ENCODE data around the gene AXIN2.

DNA sequence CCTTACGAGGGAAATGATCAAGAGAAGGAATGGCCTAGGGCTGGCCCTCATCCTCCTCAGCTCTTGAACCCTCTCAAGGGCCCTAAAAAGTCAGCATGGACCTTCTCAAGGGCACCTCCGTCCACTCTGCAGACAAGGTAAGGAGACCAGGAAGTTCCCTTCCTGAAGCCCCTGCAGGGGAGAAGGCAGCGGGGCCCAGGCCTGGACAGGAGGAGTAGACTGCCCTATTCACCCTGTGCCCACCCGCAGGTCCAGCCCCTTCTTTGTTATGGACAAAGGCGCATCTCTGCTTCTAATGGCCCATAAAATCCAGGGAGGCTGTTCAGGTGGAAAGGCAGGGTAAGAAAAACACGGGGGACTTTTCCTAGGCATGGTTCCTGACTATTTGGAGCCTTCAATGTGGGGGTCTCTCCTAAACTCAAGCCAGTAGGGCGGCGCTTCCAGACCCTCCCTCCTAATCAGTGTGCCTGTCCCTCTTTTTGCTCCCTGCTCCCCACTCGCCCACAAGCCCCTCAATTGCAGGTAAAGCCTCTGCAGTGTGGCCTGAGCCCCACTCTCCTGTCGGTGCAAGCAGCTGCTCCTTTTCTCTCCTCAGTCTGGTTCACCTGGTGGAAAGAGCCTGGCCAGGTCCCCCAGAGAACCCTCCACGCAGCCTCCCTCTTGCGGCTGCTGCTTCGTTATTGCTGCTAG is 28.2 kb downstream of the AXIN2 start:
- TF ChIP-seq, protein P1, sequence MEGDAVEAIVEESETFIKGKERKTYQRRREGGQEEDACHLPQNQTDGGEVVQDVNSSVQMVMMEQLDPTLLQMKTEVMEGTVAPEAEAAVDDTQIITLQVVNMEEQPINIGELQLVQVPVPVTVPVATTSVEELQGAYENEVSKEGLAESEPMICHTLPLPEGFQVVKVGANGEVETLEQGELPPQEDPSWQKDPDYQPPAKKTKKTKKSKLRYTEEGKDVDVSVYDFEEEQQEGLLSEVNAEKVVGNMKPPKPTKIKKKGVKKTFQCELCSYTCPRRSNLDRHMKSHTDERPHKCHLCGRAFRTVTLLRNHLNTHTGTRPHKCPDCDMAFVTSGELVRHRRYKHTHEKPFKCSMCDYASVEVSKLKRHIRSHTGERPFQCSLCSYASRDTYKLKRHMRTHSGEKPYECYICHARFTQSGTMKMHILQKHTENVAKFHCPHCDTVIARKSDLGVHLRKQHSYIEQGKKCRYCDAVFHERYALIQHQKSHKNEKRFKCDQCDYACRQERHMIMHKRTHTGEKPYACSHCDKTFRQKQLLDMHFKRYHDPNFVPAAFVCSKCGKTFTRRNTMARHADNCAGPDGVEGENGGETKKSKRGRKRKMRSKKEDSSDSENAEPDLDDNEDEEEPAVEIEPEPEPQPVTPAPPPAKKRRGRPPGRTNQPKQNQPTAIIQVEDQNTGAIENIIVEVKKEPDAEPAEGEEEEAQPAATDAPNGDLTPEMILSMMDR (conservative IDR thresholded peaks at IDR 0.05; ENCODE audit: low read length), result no peak
- TF ChIP-seq EZH2phosphoT487 (IDR thresholded peaks at IDR 0.05; ENCODE audit: borderline replicate concordance), result no peak
